Karpas-422 (cell line): ENCODE data around the gene NLGN3. TPM values are rescaled to one million over a fixed set of nuclear protein-coding genes. Genes with fewer than 3 reads are reported as not detected.

Experiments
- DNase-seq: peaks from one replicate; pipeline ENCODE4 v3.0.0-alpha.2; 2015
- H2AFZ ChIP-seq: fragments of 200-600 bp; sonication (generic); 2 replicates; pipeline ENCODE4 v1.6.1; 2014; ENCODE audit warnings: antibody characterized with exemption, low read length, mixed read lengths
- H3K27ac ChIP-seq: fragments of 200-600 bp; sonication (generic); 2 replicates; pipeline ENCODE4 v1.5.1; 2014; ENCODE audit warnings: mild to moderate bottlenecking, low read length, moderate library complexity
- H3K27me3 ChIP-seq: fragments of 200-600 bp; sonication (generic); 2 replicates; pipeline ENCODE4 v1.6.1; 2014; ENCODE audit warnings: low read length, mixed read lengths
- H3K36me3 ChIP-seq: fragments of 200-600 bp; sonication (generic); 2 replicates; pipeline ENCODE4 v1.6.1; 2014; ENCODE audit warnings: low read length, mixed read lengths; ENCODE audit not compliant: insufficient read depth
- H3K4me1 ChIP-seq: fragments of 200-600 bp; sonication (generic); 2 replicates; pipeline ENCODE4 v1.6.1; 2014; ENCODE audit warnings: mild to moderate bottlenecking, low read length, mixed read lengths
- H3K4me2 ChIP-seq: fragments of 200-600 bp; sonication (generic); 2 replicates; pipeline ENCODE4 v1.6.1; 2014; ENCODE audit warnings: low read length, low read depth, mild to moderate bottlenecking; ENCODE audit not compliant: poor library complexity, severe bottlenecking
- H3K4me3 ChIP-seq: fragments of 200-600 bp; sonication (generic); 2 replicates; pipeline ENCODE4 v1.5.1; 2014; ENCODE audit warnings: mild to moderate bottlenecking, antibody characterized with exemption, low read length, mixed read lengths
- H3K79me2 ChIP-seq: fragments of 200-600 bp; sonication (generic); 2 replicates; pipeline ENCODE4 v1.6.1; 2014; ENCODE audit warnings: mild to moderate bottlenecking, low read length, mixed read lengths
- H3K9ac ChIP-seq: fragments of 200-600 bp; sonication (generic); 2 replicates; pipeline ENCODE4 v1.6.0; 2014; ENCODE audit warnings: low read length
- H3K9me2 ChIP-seq: fragments of 200-600 bp; sonication (generic), shearing (Covaris generic); replicated peaks from 2 replicates; pipeline ENCODE4 v1.6.0; 2014; ENCODE audit warnings: mild to moderate bottlenecking, low read length, moderate library complexity; ENCODE audit not compliant: insufficient read depth
- H3K9me3 ChIP-seq: fragments of 300-700, 200-600 bp; sonication (generic); 2 replicates; pipeline ENCODE4 v1.6.1; 2014; ENCODE audit warnings: low read length, mixed read lengths
- H4K20me1 ChIP-seq: fragments of 200-600 bp; sonication (generic); 2 replicates; pipeline ENCODE4 v1.6.1; 2014; ENCODE audit warnings: mild to moderate bottlenecking, antibody characterized with exemption, low read length, low read depth; ENCODE audit not compliant: insufficient read depth
- total RNA-seq: library from RNA; depleted of rRNA; stranded (reverse); fragments of >200 nt; shearing (Covaris generic); gene quantifications from 2 replicates; pipeline ENCODE4 v1.2.3, GENCODE V29; 2014; ENCODE audit warnings: low replicate concordance

The NLGN3 gene
- total RNA-seq, 1 experiment from 2014 or later, result 0.86 TPM

DNA sequence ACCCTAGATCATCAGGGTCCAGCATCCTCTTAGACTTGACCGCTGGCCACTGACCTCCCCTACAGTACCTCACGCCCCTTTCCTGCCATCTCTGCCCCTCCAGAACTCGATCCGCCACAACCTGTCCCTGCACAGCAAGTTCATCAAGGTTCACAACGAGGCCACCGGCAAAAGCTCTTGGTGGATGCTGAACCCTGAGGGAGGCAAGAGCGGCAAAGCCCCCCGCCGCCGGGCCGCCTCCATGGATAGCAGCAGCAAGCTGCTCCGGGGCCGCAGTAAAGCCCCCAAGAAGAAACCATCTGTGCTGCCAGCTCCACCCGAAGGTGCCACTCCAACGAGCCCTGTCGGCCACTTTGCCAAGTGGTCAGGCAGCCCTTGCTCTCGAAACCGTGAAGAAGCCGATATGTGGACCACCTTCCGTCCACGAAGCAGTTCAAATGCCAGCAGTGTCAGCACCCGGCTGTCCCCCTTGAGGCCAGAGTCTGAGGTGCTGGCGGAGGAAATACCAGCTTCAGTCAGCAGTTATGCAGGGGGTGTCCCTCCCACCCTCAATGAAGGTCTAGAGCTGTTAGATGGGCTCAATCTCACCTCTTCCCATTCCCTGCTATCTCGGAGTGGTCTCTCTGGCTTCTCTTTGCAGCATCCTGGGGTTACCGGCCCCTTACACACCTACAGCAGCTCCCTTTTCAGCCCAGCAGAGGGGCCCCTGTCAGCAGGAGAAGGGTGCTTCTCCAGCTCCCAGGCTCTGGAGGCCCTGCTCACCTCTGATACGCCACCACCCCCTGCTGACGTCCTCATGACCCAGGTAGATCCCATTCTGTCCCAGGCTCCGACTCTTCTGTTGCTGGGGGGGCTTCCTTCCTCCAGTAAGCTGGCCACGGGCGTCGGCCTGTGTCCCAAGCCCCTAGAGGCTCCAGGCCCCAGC, 43.8 kb upstream of the NLGN3 start:
- no peaks in the 10 kb centered on the region for H3K9me3 ChIP-seq
- H3K9ac ChIP-seq, result no peak overlapping the region
- no peaks in the 10 kb centered on the region for H4K20me1 ChIP-seq
- H3K27me3 ChIP-seq, result no peaks in the 10 kb centered on the region
- H3K9me2 ChIP-seq, result no peaks in the 10 kb centered on the region
- DNase-seq, result no peak
- H2AFZ ChIP-seq, result no peak overlapping the region
- H3K27ac ChIP-seq, result no peak overlapping the region
- peaks cover 16% of the 10 kb centered on the region for H3K4me1 ChIP-seq
- no peaks in the 10 kb centered on the region for H3K79me2 ChIP-seq
- H3K4me2 ChIP-seq, result no peak overlapping the region
- no peak overlapping the region for H3K4me3 ChIP-seq
- no peaks in the 10 kb centered on the region for H3K36me3 ChIP-seq

DNA sequence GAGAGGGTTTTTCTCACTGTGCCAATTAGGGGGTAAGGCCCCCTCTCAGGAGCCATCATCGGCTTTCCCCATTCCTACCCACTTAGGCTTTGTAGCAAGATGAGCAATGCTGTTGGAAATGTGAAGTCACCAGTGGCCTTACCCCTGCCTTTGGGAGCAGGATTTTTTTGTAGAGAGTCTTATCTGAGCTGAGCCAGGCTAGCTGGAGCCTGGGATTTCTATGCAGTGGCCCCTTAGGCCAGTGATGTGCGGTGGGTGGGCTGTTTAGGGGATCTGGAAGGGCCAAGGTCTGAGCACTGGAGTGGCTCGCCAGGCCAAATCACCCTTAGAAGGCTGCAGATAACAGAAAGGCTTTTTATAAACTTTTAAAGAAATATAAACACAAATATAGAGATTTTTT, 42.3 kb upstream of the NLGN3 start:
- no peak overlapping the region for H2AFZ ChIP-seq
- DNase-seq, result no peak
- no peaks in the 10 kb centered on the region for H3K27me3 ChIP-seq
- no peak overlapping the region for H3K9ac ChIP-seq
- H3K4me2 ChIP-seq, result no peak overlapping the region
- no peaks in the 10 kb centered on the region for H4K20me1 ChIP-seq
- no peak overlapping the region for H3K4me3 ChIP-seq
- H3K9me3 ChIP-seq, result no peaks in the 10 kb centered on the region
- H3K79me2 ChIP-seq, result no peaks in the 10 kb centered on the region
- H3K4me1 ChIP-seq, result peaks cover 9% of the 10 kb centered on the region
- no peak overlapping the region for H3K27ac ChIP-seq
- H3K36me3 ChIP-seq, result no peaks in the 10 kb centered on the region
- H3K9me2 ChIP-seq, result no peaks in the 10 kb centered on the region

DNA sequence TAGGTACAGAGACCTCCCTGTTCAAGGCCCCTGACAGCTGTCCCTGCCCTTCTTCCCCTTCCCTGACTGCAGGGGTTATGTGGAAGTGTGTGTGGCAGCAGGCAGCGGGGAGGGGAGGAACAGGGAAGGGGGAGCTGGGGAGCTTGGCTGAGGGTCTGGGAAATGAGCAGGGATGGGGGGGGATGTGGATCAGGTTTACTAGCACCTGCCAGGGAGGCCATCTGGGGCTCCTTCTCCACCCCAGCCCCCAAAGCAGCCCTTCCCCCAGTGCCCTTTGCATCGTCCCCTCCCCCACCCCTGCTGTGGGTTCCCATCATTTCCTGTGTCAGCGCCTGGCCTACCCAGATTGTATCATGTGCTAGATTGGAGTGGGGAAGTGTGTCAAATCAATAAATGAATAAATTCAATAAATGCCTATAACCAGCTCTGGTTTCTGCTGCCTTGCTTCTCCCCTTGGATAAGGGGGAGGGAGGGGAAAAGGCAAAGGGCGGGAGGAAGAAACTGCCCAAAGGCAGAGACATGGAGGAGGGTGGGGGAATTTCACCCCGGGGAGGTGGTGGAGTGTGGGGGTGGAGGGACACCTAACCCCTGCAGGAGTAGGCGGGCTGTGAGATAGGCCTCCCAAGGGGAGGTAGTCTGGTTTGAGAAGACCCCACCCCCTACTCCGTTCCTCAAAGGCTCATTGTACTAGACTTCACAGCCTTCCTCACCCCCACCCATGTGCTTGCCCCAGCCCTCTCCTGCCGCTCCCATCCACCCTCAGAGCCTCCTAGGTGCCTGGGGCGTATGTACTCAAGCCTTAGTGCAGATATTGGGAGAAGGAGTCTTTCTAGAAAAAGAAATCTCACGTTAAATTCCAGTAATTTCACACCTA, 41.3 kb upstream of the NLGN3 start:
- H3K27me3 ChIP-seq, result no peaks in the 10 kb centered on the region
- H3K36me3 ChIP-seq, result no peaks in the 10 kb centered on the region
- no peaks in the 10 kb centered on the region for H3K9me3 ChIP-seq
- H3K4me2 ChIP-seq, result no peak overlapping the region
- no peak overlapping the region for H3K27ac ChIP-seq
- no peaks in the 10 kb centered on the region for H3K79me2 ChIP-seq
- no peak overlapping the region for H3K9ac ChIP-seq
- no peaks in the 10 kb centered on the region for H4K20me1 ChIP-seq
- H2AFZ ChIP-seq, result peak overlapping the region; percentile 62; the same call in 1 of the 2 replicates
- H3K4me3 ChIP-seq, result no peak overlapping the region
- peaks cover 9% of the 10 kb centered on the region for H3K4me1 ChIP-seq
- DNase-seq, result no peak
- H3K9me2 ChIP-seq, result no peaks in the 10 kb centered on the region

DNA sequence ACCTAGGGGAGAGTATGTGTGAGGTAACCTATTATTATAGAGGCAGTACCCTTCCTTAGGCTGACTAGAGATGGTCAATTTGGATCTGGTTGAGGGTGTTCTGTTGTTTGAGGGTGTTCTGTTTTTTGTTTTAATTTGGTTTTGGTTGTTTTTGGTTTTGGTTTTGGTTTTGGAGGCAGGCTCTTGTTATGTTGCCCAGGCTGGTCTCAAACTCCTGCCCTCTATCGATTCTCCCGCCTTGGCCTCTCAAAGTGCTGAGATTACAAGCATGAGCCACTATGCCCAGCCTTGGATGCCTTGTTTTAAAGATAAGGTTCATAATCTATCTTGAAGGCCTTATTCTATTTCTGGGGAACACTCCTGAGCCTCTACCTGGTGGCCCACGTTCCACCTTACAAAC, 39.0 kb upstream of the NLGN3 start:
- H3K4me2 ChIP-seq, result no peak overlapping the region

DNA sequence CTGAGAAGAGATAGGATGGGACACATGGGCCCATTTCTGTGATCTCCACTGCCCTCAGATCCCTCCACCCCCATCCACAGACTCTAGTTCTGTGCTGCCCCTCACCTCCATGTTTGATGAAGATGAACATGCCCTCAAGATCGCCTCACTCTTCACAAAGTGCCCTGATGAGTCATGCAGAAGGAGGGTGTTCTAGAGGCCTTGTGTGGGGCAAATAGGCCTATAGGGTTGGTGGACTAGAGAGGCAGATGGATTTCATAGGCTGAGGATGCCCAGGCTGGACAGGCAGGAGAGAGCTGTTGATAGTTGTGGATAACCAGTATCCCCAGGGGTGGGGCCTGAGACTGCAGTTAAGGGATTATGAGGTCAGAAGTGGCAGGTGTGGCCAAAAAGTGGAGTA, 38.2 kb upstream of the NLGN3 start, which contains the start of gene CXorf65:
CXorf65 (minus strand) TSS at position 314 of the 400 bp plus-strand sequence; CDS start at position 130, 184 bp downstream.
- Histone ChIP-seq H3K36me3 (no peaks in the 10 kb centered on the region), H3K9ac (no peak within 1 kb of the TSS), H3K27me3 (no peaks in the 10 kb centered on the region), H3K4me3 (no peak within 1 kb of the TSS), H4K20me1 (no peaks in the 10 kb centered on the region), H2AFZ (no peak within 1 kb of the TSS), H3K9me2 (no peaks in the 10 kb centered on the region), H3K79me2 (no peaks in the 10 kb centered on the region), H3K9me3 (no peaks in the 10 kb centered on the region), H3K4me1 (peaks cover 11% of the 10 kb centered on the region), H3K4me2 (no peak within 1 kb of the TSS), H3K27ac (no peak within 1 kb of the TSS)
- no peak for DNase-seq

More for the DNA sequence above, 39.0 kb upstream of the NLGN3 start:
- Histone ChIP-seq H3K9me2 (no peaks in the 10 kb centered on the region), H3K9ac (no peak overlapping the region), H3K27ac (no peak overlapping the region), H3K27me3 (no peaks in the 10 kb centered on the region), H3K36me3 (no peaks in the 10 kb centered on the region), H3K9me3 (no peaks in the 10 kb centered on the region), H3K4me3 (no peak overlapping the region), H3K79me2 (no peaks in the 10 kb centered on the region), H3K4me1 (peaks cover 9% of the 10 kb centered on the region), H4K20me1 (no peaks in the 10 kb centered on the region), H2AFZ (no peak overlapping the region)
- DNase-seq, result no peak

DNA sequence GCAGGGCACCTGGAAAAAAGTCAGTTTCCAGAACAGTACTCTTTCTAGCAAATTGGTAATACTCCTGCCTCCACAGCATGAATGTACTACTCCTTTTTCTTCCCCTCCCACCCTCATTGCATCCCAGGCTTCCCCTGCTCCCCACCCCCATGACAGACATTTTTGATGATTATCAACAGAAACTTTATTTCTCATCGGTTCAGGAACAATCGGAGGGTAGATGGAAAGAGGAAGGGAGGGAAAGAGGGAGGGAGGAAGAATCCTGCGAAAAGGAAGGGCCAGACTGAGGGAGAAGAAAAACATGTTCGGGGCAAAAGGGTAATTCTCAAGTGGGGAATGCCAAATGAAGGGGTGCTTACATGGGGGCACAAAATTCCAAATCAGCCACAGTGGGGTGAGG, 37.4 kb upstream of the NLGN3 start:
- Histone ChIP-seq H3K9me2 (no peaks in the 10 kb centered on the region), H4K20me1 (no peaks in the 10 kb centered on the region), H3K4me3 (no peak overlapping the region), H3K4me2 (no peak overlapping the region), H3K9me3 (no peaks in the 10 kb centered on the region), H3K79me2 (no peaks in the 10 kb centered on the region), H3K27me3 (no peaks in the 10 kb centered on the region), H2AFZ (no peak overlapping the region), H3K27ac (no peak overlapping the region), H3K36me3 (no peaks in the 10 kb centered on the region), H3K4me1 (peaks cover 19% of the 10 kb centered on the region), H3K9ac (no peak overlapping the region)
- DNase-seq, result no peak

DNA sequence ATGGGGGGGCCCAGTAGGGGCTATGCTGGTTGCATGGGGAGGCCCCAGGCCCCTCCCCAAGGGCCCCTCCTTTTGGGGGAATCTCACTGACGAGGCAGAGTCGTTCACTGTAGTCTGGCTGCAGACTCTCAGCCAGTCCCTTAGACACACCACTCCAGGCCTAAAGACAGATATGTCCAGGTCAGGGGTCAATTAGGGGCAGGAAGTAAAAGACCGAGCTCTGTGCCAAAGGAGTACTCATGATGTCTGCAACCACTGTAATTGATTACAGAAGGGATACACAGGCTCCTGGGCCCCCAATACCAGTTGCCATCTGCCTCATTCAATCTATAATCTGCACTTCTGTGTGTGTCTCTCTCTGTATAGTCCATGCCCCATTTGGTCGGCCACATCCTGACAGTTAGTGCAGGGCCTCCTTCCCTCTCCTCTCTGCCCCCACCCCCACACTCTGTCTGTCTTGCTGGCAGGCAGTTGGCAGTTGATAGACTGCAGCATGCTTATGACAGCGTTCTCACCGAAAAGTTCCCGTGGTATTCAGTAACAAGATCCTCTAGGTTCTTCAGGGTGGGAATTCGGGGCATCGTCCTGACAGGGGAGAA, 36.8 kb upstream of the NLGN3 start:
- Histone ChIP-seq H3K36me3 (no peaks in the 10 kb centered on the region), H3K9ac (no peak overlapping the region), H4K20me1 (no peaks in the 10 kb centered on the region), H3K9me3 (no peaks in the 10 kb centered on the region), H3K4me3 (no peak overlapping the region), H3K9me2 (no peaks in the 10 kb centered on the region), H3K27me3 (no peaks in the 10 kb centered on the region), H3K4me2 (no peak overlapping the region), H2AFZ (no peak overlapping the region), H3K27ac (no peak overlapping the region), H3K4me1 (peaks cover 25% of the 10 kb centered on the region), H3K79me2 (no peaks in the 10 kb centered on the region)
- no peak for DNase-seq

DNA sequence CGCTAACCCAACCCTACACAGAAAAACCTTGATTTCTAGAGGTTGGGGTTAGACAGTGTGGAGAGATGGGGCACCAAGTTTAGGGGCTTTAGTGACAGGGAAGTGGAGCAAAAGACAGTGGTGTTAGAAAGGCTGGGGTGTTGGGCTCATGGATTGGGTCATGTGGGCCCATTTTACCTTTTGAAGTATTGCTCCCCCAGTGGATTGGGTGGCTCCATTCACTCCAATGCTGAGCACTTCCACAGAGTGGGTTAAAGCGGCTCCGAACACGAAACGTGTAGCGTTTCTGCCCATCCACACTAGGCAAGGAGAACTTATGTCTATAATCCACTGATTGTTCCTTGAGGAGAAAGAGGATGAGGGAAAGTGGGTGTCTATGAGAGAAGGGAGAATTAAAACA, 35.6 kb upstream of the NLGN3 start:
- H3K4me3 ChIP-seq, result no peak overlapping the region
- no peak overlapping the region for H3K27ac ChIP-seq
- H3K9ac ChIP-seq, result no peak overlapping the region
- no peaks in the 10 kb centered on the region for H3K9me2 ChIP-seq
- H2AFZ ChIP-seq, result no peak overlapping the region
- no peaks in the 10 kb centered on the region for H3K79me2 ChIP-seq
- H3K4me2 ChIP-seq, result no peak overlapping the region
- no peaks in the 10 kb centered on the region for H3K36me3 ChIP-seq
- DNase-seq, result no peak
- H3K27me3 ChIP-seq, result no peaks in the 10 kb centered on the region
- no peaks in the 10 kb centered on the region for H3K9me3 ChIP-seq
- H3K4me1 ChIP-seq, result peaks cover 17% of the 10 kb centered on the region
- H4K20me1 ChIP-seq, result no peaks in the 10 kb centered on the region
